ENCODE data around the gene OPHN1. TPM values are rescaled to one million over a fixed set of nuclear protein-coding genes. Genes with fewer than 3 reads are reported as not detected.

Gene OPHN1
- total RNA-seq, 1 donor from 2014 or later, result 7.8 TPM

DNA sequence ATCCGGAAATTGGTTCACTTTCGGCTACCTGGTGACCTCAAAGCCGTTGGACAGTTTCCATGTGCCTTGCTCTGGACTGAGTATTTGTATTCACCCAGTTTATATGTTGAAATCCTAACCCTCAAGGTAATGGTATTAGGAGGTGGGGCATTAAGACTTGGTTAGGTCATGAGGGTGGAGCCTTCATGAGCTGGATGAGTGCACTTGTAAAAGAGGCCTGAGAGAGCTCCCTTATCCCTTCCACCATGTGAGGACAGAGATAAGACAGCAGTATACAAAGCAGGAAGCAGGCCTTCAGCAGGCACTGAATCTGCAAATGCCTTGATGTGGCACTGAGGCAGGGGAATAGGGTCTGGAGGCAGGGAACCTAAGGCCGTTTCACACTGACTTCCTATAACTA lies 5.3 kb upstream of the OPHN1 start:
- Mint-ChIP-seq H3K27me3 (ENCODE audit: unreplicated experiment) (peaks cover 3% of the 10 kb centered on the region), H3K27ac (ENCODE audit: unreplicated experiment) (no peak overlapping the region), H3K9me3 (ENCODE audit: unreplicated experiment) (no peaks in the 10 kb centered on the region), H3K36me3 (ENCODE audit: unreplicated experiment) (no peaks in the 10 kb centered on the region), H3K4me3 (ENCODE audit: unreplicated experiment) (no peak overlapping the region), H3K4me1 (ENCODE audit: low read depth, unreplicated experiment) (no peaks in the 10 kb centered on the region)
- no peak for DNase-seq
- TF ChIP-seq, protein P1, sequence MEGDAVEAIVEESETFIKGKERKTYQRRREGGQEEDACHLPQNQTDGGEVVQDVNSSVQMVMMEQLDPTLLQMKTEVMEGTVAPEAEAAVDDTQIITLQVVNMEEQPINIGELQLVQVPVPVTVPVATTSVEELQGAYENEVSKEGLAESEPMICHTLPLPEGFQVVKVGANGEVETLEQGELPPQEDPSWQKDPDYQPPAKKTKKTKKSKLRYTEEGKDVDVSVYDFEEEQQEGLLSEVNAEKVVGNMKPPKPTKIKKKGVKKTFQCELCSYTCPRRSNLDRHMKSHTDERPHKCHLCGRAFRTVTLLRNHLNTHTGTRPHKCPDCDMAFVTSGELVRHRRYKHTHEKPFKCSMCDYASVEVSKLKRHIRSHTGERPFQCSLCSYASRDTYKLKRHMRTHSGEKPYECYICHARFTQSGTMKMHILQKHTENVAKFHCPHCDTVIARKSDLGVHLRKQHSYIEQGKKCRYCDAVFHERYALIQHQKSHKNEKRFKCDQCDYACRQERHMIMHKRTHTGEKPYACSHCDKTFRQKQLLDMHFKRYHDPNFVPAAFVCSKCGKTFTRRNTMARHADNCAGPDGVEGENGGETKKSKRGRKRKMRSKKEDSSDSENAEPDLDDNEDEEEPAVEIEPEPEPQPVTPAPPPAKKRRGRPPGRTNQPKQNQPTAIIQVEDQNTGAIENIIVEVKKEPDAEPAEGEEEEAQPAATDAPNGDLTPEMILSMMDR (IDR thresholded peaks at IDR 0.05; ENCODE audit: partially characterized antibody, unreplicated experiment), result no peak

DNA sequence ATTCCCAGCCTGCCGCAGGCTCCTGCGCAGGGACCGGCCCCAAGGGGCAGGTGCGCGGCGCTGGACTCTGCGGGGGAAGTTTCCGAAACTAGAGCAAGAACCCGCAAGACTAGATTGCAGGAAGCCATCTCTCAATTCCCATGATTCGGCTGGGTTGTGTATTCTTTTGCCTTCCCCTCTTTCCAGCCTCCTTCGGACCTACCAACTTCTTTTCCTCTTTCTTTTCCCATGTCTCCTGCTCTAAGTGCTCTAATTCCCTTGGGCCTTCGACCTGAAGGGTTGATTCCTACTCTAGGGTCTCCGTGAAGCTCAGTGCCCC lies 645 bp upstream of the OPHN1 start:
- Mint-ChIP-seq H3K27me3 (ENCODE audit: unreplicated experiment) (peaks cover 3% of the 10 kb centered on the region), H3K4me3 (ENCODE audit: unreplicated experiment) (peak overlapping the region; percentile 93), H3K27ac (ENCODE audit: unreplicated experiment) (peak overlapping the region; percentile 77), H3K9me3 (ENCODE audit: unreplicated experiment) (no peaks in the 10 kb centered on the region), H3K4me1 (ENCODE audit: low read depth, unreplicated experiment) (peaks cover 3% of the 10 kb centered on the region), H3K36me3 (ENCODE audit: unreplicated experiment) (no peaks in the 10 kb centered on the region)
- no peak for DNase-seq
- TF ChIP-seq, protein P1 (IDR thresholded peaks at IDR 0.05; ENCODE audit: partially characterized antibody, unreplicated experiment), result no peak

DNA sequence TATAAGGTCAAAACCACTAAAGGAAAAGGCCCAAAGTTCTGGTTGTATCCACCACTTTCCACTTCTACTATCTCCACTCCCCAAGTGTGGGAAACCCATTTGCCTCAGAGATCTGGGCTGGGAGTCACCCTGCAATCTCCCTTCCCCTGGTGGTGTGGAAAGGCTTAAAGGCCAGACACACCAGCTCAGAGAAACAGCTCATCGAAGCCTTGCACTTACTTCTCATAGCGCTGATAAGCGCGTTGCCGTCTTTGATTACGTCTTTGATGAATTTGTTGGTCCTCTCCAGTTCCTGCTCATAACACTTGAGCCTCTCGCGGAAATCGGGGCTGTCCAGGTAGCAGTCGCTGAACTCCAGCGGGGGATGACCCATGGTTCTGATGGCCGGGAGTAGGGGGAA lies 647 bp downstream of the OPHN1 start:
- TF ChIP-seq, protein P1 (IDR thresholded peaks at IDR 0.05; ENCODE audit: partially characterized antibody, unreplicated experiment), result no peak
- no peaks in the 10 kb centered on the region for H3K36me3 Mint-ChIP-seq (ENCODE audit: unreplicated experiment)

DNA sequence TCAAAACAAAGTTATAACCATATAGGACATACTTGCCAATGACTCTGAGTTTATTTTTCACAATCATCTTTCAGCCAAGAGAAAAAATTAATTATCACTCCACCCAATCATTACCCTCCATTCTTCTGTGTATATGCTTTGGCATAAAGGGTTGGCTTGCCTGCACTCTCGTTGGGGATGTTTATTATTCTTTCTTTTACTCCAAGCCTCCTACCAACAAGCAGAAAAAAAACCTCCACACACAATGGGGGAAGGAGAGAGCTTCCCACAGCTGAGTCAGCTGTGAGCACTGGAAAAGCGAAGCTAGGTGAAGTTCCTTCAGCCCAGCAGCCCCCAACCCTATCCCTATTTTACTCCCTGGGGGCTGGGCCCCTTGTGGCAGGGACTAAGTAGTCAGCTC lies 1.5 kb downstream of the OPHN1 start:
- TF ChIP-seq, protein P1 (IDR thresholded peaks at IDR 0.05; ENCODE audit: partially characterized antibody, unreplicated experiment), result no peak
- Mint-ChIP-seq H3K27me3 (ENCODE audit: unreplicated experiment) (peaks cover 3% of the 10 kb centered on the region), H3K27ac (ENCODE audit: unreplicated experiment) (no peak overlapping the region), H3K36me3 (ENCODE audit: unreplicated experiment) (no peaks in the 10 kb centered on the region), H3K4me1 (ENCODE audit: low read depth, unreplicated experiment) (peaks cover 3% of the 10 kb centered on the region), H3K4me3 (ENCODE audit: unreplicated experiment) (peak overlapping the region; percentile 93), H3K9me3 (ENCODE audit: unreplicated experiment) (no peaks in the 10 kb centered on the region)
- no peak for DNase-seq

More for the DNA sequence above, 647 bp downstream of the OPHN1 start:
- peak overlapping the region; percentile 93 for H3K4me3 Mint-ChIP-seq (ENCODE audit: unreplicated experiment)
- peaks cover 3% of the 10 kb centered on the region for H3K4me1 Mint-ChIP-seq (ENCODE audit: low read depth, unreplicated experiment)
- H3K9me3 Mint-ChIP-seq (ENCODE audit: unreplicated experiment), result no peaks in the 10 kb centered on the region
- no peak for DNase-seq
- H3K27me3 Mint-ChIP-seq (ENCODE audit: unreplicated experiment), result peaks cover 3% of the 10 kb centered on the region
- H3K27ac Mint-ChIP-seq (ENCODE audit: unreplicated experiment), result peak overlapping the region; percentile 45

DNA sequence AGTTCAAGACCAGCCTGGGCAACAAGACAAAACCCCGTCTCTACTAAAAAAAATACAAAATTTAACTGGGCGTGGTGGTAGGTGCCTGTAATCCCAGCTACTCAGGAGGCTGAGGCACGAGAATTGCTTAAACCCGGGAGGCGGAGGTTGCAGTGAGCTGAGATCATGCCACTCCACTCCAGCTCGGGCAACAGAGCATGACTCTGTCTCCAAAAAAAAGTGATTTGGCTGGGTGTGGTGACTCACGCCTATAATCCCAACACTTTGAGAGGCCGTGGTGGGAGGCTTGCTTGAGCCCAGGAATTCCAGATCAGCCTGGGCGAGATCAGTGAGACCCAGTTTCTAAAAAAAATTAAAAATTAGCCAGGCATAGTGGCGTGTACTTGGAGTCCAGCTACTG lies 4.1 kb downstream of the OPHN1 start:
- H3K27me3 Mint-ChIP-seq (ENCODE audit: unreplicated experiment), result peaks cover 2% of the 10 kb centered on the region
- H3K9me3 Mint-ChIP-seq (ENCODE audit: unreplicated experiment), result no peaks in the 10 kb centered on the region
- no peak for DNase-seq
- H3K4me3 Mint-ChIP-seq (ENCODE audit: unreplicated experiment), result no peak overlapping the region
- peaks cover 3% of the 10 kb centered on the region for H3K4me1 Mint-ChIP-seq (ENCODE audit: low read depth, unreplicated experiment)
- no peak overlapping the region for H3K27ac Mint-ChIP-seq (ENCODE audit: unreplicated experiment)
- no peaks in the 10 kb centered on the region for H3K36me3 Mint-ChIP-seq (ENCODE audit: unreplicated experiment)
- TF ChIP-seq, protein P1 (IDR thresholded peaks at IDR 0.05; ENCODE audit: partially characterized antibody, unreplicated experiment), result no peak
